T-helper 17 cell (primary cell): ENCODE measurements around the gene TBX15. TPM values are rescaled to one million over a fixed set of nuclear protein-coding genes. Genes with fewer than 3 reads are reported as not detected.

Experiments
- ATAC-seq: fragments of 150-1000 bp; cut with Tn5 transposase; 2 replicates; pipeline ENCODE4 v1.10.0; 2021; ENCODE audit warnings: mild to moderate bottlenecking, moderate library complexity
- DNase-seq, 3 donors: peaks; one replicate each; pipeline versions ENCODE4 v3.0.0 to v3.0.0-alpha.2; 2020 to 2021
- H3K9me3 ChIP-seq: one replicate; pipeline ENCODE4 v1.7.0; 2013; ENCODE audit warnings: low read length, mild to moderate bottlenecking; ENCODE audit not compliant: control insufficient read depth, poor library complexity, severe bottlenecking
- H3K27ac Mint-ChIP-seq: one replicate; pipeline ENCODE4 v1.8.0; 2022; ENCODE audit warnings: mild to moderate bottlenecking, moderate library complexity, mixed read lengths
- H3K27me3 Mint-ChIP-seq: one replicate; pipeline ENCODE4 v1.8.0; 2022; ENCODE audit warnings: mixed read lengths
- H3K36me3 Mint-ChIP-seq: one replicate; pipeline ENCODE4 v1.8.0; 2022; ENCODE audit warnings: low read depth, mixed read lengths
- H3K4me1 Mint-ChIP-seq: one replicate; pipeline ENCODE4 v1.8.0; 2022; ENCODE audit warnings: mild to moderate bottlenecking, mixed read lengths
- H3K4me3 Mint-ChIP-seq: one replicate; pipeline ENCODE4 v1.8.0; 2022; ENCODE audit warnings: mild to moderate bottlenecking, moderate library complexity, mixed read lengths
- total RNA-seq, 4 donors: library from RNA in 2 of 4; stranded (reverse) in 2 of 4; gene quantifications; one replicate each; pipeline ENCODE4 v1.2.3 and lab custom pipeline; 2022 to 2026

The TBX15 gene
- total RNA-seq, 2 donors from 2014 or later: not detected

DNA sequence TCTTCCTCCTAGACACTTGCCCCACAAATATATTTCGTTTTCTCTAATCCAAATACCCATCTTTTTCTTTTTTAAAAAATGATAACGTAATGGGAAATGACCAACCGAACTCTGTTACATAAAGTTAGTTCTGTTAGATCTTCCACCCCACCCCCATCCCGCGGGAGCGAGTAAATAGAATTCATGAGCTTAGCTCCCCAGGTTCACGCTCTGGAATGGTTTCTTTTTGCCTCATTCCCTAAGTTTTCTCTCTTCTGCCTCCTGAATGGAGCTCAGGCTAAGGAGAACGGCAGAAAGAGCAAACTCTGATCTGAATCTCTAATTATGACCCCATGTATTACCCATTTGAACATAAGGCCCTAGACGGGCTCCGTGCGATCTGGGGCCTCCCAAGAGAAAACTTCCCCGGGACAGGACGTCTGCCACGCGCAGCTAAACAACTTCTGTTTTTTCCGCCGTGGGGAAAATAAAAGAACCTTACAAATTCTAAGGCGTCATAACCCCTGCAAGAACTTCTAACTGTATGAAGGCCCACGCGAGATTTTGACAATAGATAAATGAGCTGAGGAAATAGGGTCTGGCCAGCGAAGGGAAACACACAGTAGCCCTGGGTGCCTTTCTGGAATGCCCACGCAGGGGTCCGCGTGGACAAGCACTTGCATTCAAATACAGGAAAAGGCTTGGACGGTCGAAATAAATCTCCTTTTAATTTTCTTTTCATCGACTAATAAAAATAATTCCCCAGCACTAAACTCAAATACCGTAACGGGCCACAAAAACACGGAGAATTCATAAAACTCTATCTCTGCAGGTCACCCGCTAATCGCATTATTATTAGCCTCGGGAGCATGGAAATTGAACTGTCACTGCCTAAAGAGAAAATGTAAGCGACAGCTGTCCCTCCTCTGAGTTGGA, 2.2 kb downstream of the TBX15 start:
- H3K9me3 ChIP-seq: no peaks in the 10 kb centered on the region
- H3K4me1 Mint-ChIP-seq: peaks cover 2% of the 10 kb centered on the region
- no peak overlapping the region for H3K4me3 Mint-ChIP-seq
- H3K27me3 Mint-ChIP-seq: peaks cover 91% of the 10 kb centered on the region
- DNase-seq: no peak
- H3K27ac Mint-ChIP-seq: peak overlapping the region; percentile 27
- peaks cover 6% of the 10 kb centered on the region for H3K36me3 Mint-ChIP-seq
- no peak for ATAC-seq

GRCh38 chr1:118984722-118985639, 3.2 kb downstream of the TBX15 start:
- no peak for DNase-seq
- Mint-ChIP-seq H3K36me3 (peaks cover 6% of the 10 kb centered on the region), H3K27me3 (peaks cover 92% of the 10 kb centered on the region), H3K4me3 (no peak overlapping the region), H3K27ac (peak overlapping the region; percentile 24), H3K4me1 (peaks cover 2% of the 10 kb centered on the region)
- no peak for ATAC-seq
- H3K9me3 ChIP-seq: no peaks in the 10 kb centered on the region

GRCh38 chr1:118984086-118984721, 3.9 kb downstream of the TBX15 start:
- Mint-ChIP-seq H3K4me3 (no peak overlapping the region), H3K27ac (peak overlapping the region; percentile 24), H3K36me3 (peaks cover 6% of the 10 kb centered on the region), H3K4me1 (peaks cover 2% of the 10 kb centered on the region), H3K27me3 (peaks cover 89% of the 10 kb centered on the region)
- H3K9me3 ChIP-seq: no peaks in the 10 kb centered on the region
- ATAC-seq (no peak), DNase-seq (no peak)

DNA sequence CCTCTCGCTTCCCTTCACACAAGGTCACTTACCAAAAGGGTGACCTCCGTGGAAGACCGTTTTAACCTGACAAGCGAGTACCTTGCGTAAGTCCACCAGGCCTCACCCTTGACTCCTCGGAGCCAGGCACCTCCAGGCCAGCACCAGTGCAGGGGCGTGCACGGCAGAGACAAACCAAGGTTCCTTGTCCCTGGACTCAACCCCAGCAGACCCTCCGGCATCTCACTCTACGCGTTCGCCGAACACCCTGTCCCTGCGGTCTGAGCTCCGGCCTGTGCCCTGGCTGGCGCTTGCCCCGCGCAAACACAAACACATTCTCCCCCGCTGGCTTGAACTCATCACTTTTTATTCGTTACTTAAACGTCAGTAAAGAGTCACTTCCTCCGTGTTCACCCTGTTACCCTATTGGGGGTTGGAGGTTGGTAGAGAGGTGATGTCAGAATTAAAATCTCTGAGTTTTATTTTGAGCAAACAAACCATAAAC, 4.5 kb downstream of the TBX15 start:
- H3K27me3 Mint-ChIP-seq: peaks cover 88% of the 10 kb centered on the region
- H3K4me3 Mint-ChIP-seq: no peak overlapping the region
- peaks cover 2% of the 10 kb centered on the region for H3K4me1 Mint-ChIP-seq
- no peak overlapping the region for H3K27ac Mint-ChIP-seq
- peaks cover 6% of the 10 kb centered on the region for H3K36me3 Mint-ChIP-seq
- ATAC-seq: no peak
- H3K9me3 ChIP-seq: no peaks in the 10 kb centered on the region
- DNase-seq: no peak

- Mint-ChIP-seq H3K27me3 (peaks cover 88% of the 10 kb centered on the region), H3K4me1 (peaks cover 2% of the 10 kb centered on the region), H3K27ac (no peak overlapping the region), H3K4me3 (no peak overlapping the region), H3K36me3 (peaks cover 6% of the 10 kb centered on the region)
- no peaks in the 10 kb centered on the region for H3K9me3 ChIP-seq
- ATAC-seq (no peak), DNase-seq (no peak)
These were observed 5.2 kb downstream of the TBX15 start for GRCh38 chr1:118982821-118983557.

GRCh38 chr1:118982266-118982665, 5.9 kb downstream of the TBX15 start:
- Mint-ChIP-seq H3K4me1 (peaks cover 2% of the 10 kb centered on the region), H3K36me3 (peaks cover 6% of the 10 kb centered on the region), H3K27ac (no peak overlapping the region), H3K4me3 (no peak overlapping the region), H3K27me3 (peaks cover 91% of the 10 kb centered on the region)
- ATAC-seq: no peak
- no peak for DNase-seq
- no peaks in the 10 kb centered on the region for H3K9me3 ChIP-seq

DNA sequence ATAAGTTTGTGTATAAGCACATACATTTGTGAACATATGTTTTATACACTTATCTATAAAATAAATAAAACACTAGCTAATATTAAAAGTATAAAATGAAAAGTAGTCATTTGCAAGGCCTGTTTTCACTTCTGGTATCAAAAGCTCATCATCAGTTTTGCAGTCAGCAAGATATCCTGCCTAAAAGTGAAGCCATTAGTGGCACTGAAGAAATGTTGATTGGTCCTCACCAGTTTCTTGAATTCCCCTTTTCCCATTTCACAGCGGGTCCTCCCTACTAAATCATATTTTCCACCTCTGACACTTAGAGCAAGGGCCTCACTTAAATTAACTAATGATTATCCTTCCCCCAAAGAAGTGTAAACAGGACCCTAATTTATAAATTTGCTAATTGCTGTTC, 6.7 kb downstream of the TBX15 start:
- H3K36me3 Mint-ChIP-seq: peaks cover 5% of the 10 kb centered on the region
- ATAC-seq: no peak
- DNase-seq: no peak
- no peak overlapping the region for H3K27ac Mint-ChIP-seq
- peaks cover 2% of the 10 kb centered on the region for H3K4me1 Mint-ChIP-seq
- H3K4me3 Mint-ChIP-seq: no peak overlapping the region
- H3K9me3 ChIP-seq: no peaks in the 10 kb centered on the region
- peaks cover 86% of the 10 kb centered on the region for H3K27me3 Mint-ChIP-seq

GRCh38 chr1:118979754-118980575, 8.2 kb downstream of the TBX15 start:
- H3K27ac Mint-ChIP-seq: peak overlapping the region; percentile 3
- no peaks in the 10 kb centered on the region for H3K4me1 Mint-ChIP-seq
- H3K9me3 ChIP-seq: no peaks in the 10 kb centered on the region
- ATAC-seq: no peak
- H3K4me3 Mint-ChIP-seq: no peak overlapping the region
- H3K36me3 Mint-ChIP-seq: peaks cover 2% of the 10 kb centered on the region
- DNase-seq: no peak
- H3K27me3 Mint-ChIP-seq: peaks cover 86% of the 10 kb centered on the region

GRCh38 chr1:118978914-118979701, 9.0 kb downstream of the TBX15 start:
- H3K9me3 ChIP-seq: no peaks in the 10 kb centered on the region
- no peaks in the 10 kb centered on the region for H3K4me1 Mint-ChIP-seq
- DNase-seq: no peak
- ATAC-seq: no peak
- H3K36me3 Mint-ChIP-seq: peaks cover 2% of the 10 kb centered on the region
- no peak overlapping the region for H3K27ac Mint-ChIP-seq
- no peak overlapping the region for H3K4me3 Mint-ChIP-seq
- peaks cover 79% of the 10 kb centered on the region for H3K27me3 Mint-ChIP-seq

DNA sequence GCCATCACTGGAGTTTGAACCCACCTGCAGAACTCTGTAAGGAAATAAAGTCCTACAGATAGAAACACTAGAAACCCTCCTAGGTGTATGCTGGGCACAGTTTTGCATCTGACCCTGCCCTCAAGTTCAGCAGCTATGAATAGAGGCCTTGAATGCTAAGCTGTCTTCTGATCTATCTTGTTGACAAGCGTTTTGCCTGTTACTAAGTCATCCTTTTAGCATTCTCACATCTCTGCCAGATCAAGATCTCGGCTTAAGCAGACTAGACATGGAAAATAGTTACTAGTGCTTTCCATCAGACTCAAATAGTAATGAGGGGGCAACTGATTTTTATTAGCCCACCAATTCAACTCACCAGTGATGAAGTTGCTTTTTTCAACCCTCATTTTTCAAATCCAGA, 10.5 kb downstream of the TBX15 start:
- Mint-ChIP-seq H3K27ac (no peak overlapping the region), H3K4me1 (no peaks in the 10 kb centered on the region), H3K4me3 (no peak overlapping the region), H3K27me3 (peaks cover 64% of the 10 kb centered on the region), H3K36me3 (no peaks in the 10 kb centered on the region)
- DNase-seq (no peak), ATAC-seq (no peak)
- H3K9me3 ChIP-seq: no peaks in the 10 kb centered on the region

DNA sequence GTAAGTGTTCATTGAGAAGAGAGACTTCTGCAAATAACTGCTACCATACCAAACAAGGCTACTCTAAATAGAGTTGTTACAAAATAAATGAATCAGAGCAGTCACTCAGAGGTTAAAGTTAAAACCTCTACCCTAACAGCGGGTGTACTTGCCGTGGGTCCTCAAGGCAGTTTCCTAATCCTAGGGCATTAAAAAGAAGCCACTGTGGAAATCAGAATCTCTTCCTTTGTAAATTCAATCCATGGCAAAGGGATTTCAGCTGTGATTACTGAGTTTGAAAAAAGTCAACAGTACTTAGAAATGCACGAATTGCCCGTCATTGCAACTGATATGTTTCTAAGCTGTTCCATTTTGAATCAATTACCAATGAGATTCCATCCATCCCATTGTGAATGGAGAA, 13.5 kb downstream of the TBX15 start:
- no peak overlapping the region for H3K27ac Mint-ChIP-seq
- DNase-seq (no peak), ATAC-seq (no peak)
- H3K27me3 Mint-ChIP-seq: peaks cover 47% of the 10 kb centered on the region
- H3K9me3 ChIP-seq: no peaks in the 10 kb centered on the region
- no peaks in the 10 kb centered on the region for H3K36me3 Mint-ChIP-seq
- H3K4me3 Mint-ChIP-seq: no peak overlapping the region
- H3K4me1 Mint-ChIP-seq: no peaks in the 10 kb centered on the region
